ENCODE measurements around the gene CFAP410. TPM values are rescaled to one million over a fixed set of nuclear protein-coding genes. Genes with fewer than 3 reads are reported as not detected.

CFAP410 gene
- total RNA-seq, 2 donors from 2014 or later = 62.5 to 71.3 TPM

GRCh38 chr21:44332383-44332782 lies 6.8 kb downstream of the CFAP410 start:
- H3K36me3 ChIP-seq = no peaks in the 10 kb centered on the region
- intact Hi-C loops (cut with DNase I) = no loop called here
- WGBS = 90% methylated on average over 10 of the region's 17 CpGs

GRCh38 chr21:44331650-44332307 lies 7.4 kb downstream of the CFAP410 start:
- Histone ChIP-seq H3K36me3 (no peaks in the 10 kb centered on the region), H3K4me1 (replicated peaks) (no peaks in the 10 kb centered on the region), H3K9me3 (no peaks in the 10 kb centered on the region), H3K4me3 (no peak overlapping the region), H3K27ac (no peak overlapping the region), H3K27me3 (replicated peaks; ENCODE audit: insufficient read depth) (no peaks in the 10 kb centered on the region)
- TF ChIP-seq POLR2AphosphoS5 (IDR thresholded peaks at IDR 0.05) (no peak), CTCF (IDR thresholded peaks at IDR 0.05) (no peak), POLR2A (IDR thresholded peaks at IDR 0.05) (no peak)
- no peak for DNase-seq (ENCODE audit: low spot score)
- intact Hi-C loops (cut with DNase I) = no loop called here
- WGBS = 80% methylated on average over 20 of the region's 20 CpGs

More at GRCh38 chr21:44332383-44332782, 6.8 kb downstream of the CFAP410 start:
- no peaks in the 10 kb centered on the region for H3K4me1 ChIP-seq (replicated peaks)
- TF ChIP-seq POLR2AphosphoS5 (IDR thresholded peaks at IDR 0.05) (no peak), POLR2A (IDR thresholded peaks at IDR 0.05) (no peak), CTCF (IDR thresholded peaks at IDR 0.05) (no peak)
- H3K27me3 ChIP-seq (replicated peaks; ENCODE audit: insufficient read depth) = no peaks in the 10 kb centered on the region
- no peak overlapping the region for H3K27ac ChIP-seq
- DNase-seq (ENCODE audit: low spot score) = no peak
- H3K4me3 ChIP-seq = no peak overlapping the region
- no peaks in the 10 kb centered on the region for H3K9me3 ChIP-seq

- H3K27me3 ChIP-seq (replicated peaks; ENCODE audit: insufficient read depth) = no peaks in the 10 kb centered on the region
- H3K9me3 ChIP-seq = no peaks in the 10 kb centered on the region
- H3K27ac ChIP-seq = no peak overlapping the region
- no peak overlapping the region for H3K4me3 ChIP-seq
- WGBS = 89% methylated on average over 11 of the region's 16 CpGs
- intact Hi-C loops (cut with DNase I) = no loop called here
- DNase-seq (ENCODE audit: low spot score) = no peak
- TF ChIP-seq POLR2A (IDR thresholded peaks at IDR 0.05) (no peak), POLR2AphosphoS5 (IDR thresholded peaks at IDR 0.05) (no peak), CTCF (IDR thresholded peaks at IDR 0.05) (no peak)
- H3K36me3 ChIP-seq = no peaks in the 10 kb centered on the region
- H3K4me1 ChIP-seq (replicated peaks) = no peaks in the 10 kb centered on the region
Observed at GRCh38 chr21:44331209-44331608, 8.0 kb downstream of the CFAP410 start.

- H3K4me3 ChIP-seq = no peak overlapping the region
- no peaks in the 10 kb centered on the region for H3K27me3 ChIP-seq (replicated peaks; ENCODE audit: insufficient read depth)
- no peaks in the 10 kb centered on the region for H3K9me3 ChIP-seq
- WGBS = 91% methylated on average over 12 of the region's 18 CpGs
- no peak for DNase-seq (ENCODE audit: low spot score)
- TF ChIP-seq POLR2AphosphoS5 (IDR thresholded peaks at IDR 0.05) (no peak), CTCF (IDR thresholded peaks at IDR 0.05) (no peak), POLR2A (IDR thresholded peaks at IDR 0.05) (no peak)
- H3K36me3 ChIP-seq = no peaks in the 10 kb centered on the region
- no peaks in the 10 kb centered on the region for H3K4me1 ChIP-seq (replicated peaks)
- intact Hi-C loops (cut with DNase I) = no loop called here
- no peak overlapping the region for H3K27ac ChIP-seq
Observed at GRCh38 chr21:44330698-44331097, 8.5 kb downstream of the CFAP410 start.

- Histone ChIP-seq H3K4me3 (no peak overlapping the region), H3K27me3 (replicated peaks; ENCODE audit: insufficient read depth) (no peaks in the 10 kb centered on the region), H3K36me3 (no peaks in the 10 kb centered on the region), H3K9me3 (no peaks in the 10 kb centered on the region), H3K27ac (no peak overlapping the region), H3K4me1 (replicated peaks) (no peaks in the 10 kb centered on the region)
- intact Hi-C loops (cut with DNase I) = no loop called here
- 85% methylated on average over 43 of the region's 44 CpGs for WGBS
- DNase-seq (ENCODE audit: low spot score) = no peak
- no peak for TF ChIP-seq POLR2AphosphoS5 (IDR thresholded peaks at IDR 0.05)
- no peak for TF ChIP-seq CTCF (IDR thresholded peaks at IDR 0.05)
- TF ChIP-seq POLR2A (IDR thresholded peaks at IDR 0.05) = no peak
Observed at GRCh38 chr21:44329971-44330681, 9.1 kb downstream of the CFAP410 start.

Measured in prostate gland (tissue), 2 donors.